Measurements from ENCODE around the gene UMPS. TPM values are rescaled to one million over a fixed set of nuclear protein-coding genes. Genes with fewer than 3 reads are reported as not detected.

The UMPS gene
- total and polyA plus RNA-seq, 2 of the 4 experiments (the other 2 are of a cell fraction) = 18.7 to 26.7 TPM

DNA sequence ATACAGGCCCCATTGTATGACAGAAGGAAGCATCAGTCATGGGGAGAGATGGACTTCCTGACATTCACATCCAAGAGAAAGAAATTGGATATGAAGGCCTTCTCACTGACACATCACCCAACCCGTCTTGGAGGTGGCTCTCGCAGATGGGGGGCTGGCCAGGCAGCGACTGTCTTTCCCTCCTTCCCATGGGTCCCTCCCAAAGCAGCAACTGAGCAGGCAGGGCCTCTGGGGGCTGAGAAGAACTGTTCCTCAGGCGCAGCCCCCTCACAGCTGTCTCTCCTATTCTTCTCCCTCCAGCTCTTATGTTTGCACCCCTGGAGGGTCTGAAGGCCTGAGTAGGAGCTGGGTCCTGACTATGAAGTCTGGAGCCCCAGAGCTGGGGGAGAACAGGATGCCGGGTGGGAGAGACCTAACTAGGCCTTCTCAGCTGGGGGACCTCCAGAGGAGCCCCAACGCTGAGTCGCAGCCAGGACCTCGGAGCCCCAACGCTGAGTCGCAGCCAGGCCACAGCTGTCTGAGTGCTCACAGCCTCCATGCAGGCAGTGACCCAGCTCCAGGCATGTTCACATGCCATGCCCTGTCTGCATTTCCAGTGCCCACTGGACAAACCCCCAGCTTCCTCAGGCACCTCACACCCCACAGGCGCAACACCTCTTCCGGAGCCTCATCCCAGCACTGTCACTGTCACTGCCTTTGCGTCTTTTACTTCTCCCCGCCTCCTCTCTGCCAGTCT is 29.6 kb downstream of the UMPS start:
- ATAC-seq (ENCODE audit: low read depth) = 0 out of 2 replicates have a peak, but pooled peaks have one; percentile 5
- Histone ChIP-seq H3K9me3 (ENCODE audit: control insufficient read depth, insufficient read depth, low read length) (no peaks in the 10 kb centered on the region), H2BK5ac (ENCODE audit: low read depth, low read length, poor library complexity, severe bottlenecking) (no peak overlapping the region), H3K27me3 (ENCODE audit: control insufficient read depth, insufficient read depth, low read length) (no peaks in the 10 kb centered on the region), H3K27ac (ENCODE audit: insufficient read depth, low read length) (no peak overlapping the region), H3K36me3 (ENCODE audit: control insufficient read depth, insufficient read depth, low read length) (peaks cover 20% of the 10 kb centered on the region), H3K14ac (replicated peaks; ENCODE audit: low read depth, low read length) (no peak overlapping the region), H4K8ac (ENCODE audit: low read depth in 2 of 2, low read length in 2 of 2) (no peak overlapping the region), H3K4me2 (ENCODE audit: low read depth, low read length) (no peak overlapping the region), H3K9ac (ENCODE audit: low read depth, low read length) (no peak overlapping the region), H3K4me1 (ENCODE audit: control insufficient read depth, insufficient read depth, low read length) (peaks cover 7% of the 10 kb centered on the region), H3K18ac (ENCODE audit: low read depth, low read length) (0 out of 2 replicates have a peak overlapping the region, but pooled peaks have one; percentile 10), H2BK15ac (ENCODE audit: low read depth, low read length) (no peak overlapping the region), H2BK20ac (ENCODE audit: low read depth, low read length) (peak overlapping the region; percentile 62; the same call in 1 of the 2 replicates), H3K23ac (ENCODE audit: low read depth, low read length) (no peak overlapping the region), H4K5ac (ENCODE audit: low read depth, low read length) (no peak overlapping the region), H3K4me3 (ENCODE audit: insufficient read depth, low read depth, low read length) (no peak overlapping the region), H2AK9ac (replicated peaks; ENCODE audit: low read depth, low read length, poor library complexity) (peak overlapping the region; percentile 67), H3K9me1 (ENCODE audit: insufficient read depth, low read length) (0 out of 2 replicates have a peak, but pooled peaks cover 2% of the 10 kb centered on the region), H3K79me1 (ENCODE audit: low read depth in 1 of 2, low read length in 2 of 2) (no peaks in the 10 kb centered on the region), H2AK5ac (ENCODE audit: low read depth, low read length) (no peak overlapping the region; the same call in 1 of the 2 replicates), H3K4ac (ENCODE audit: low read depth, low read length) (peak overlapping the region; percentile 60; the same call in 1 of the 2 replicates), H3K56ac (ENCODE audit: extremely low read depth, insufficient read depth, low read length) (no peak overlapping the region), H4K91ac (ENCODE audit: insufficient read depth, low read depth, low read length) (peak overlapping the region; percentile 32; the same call in 1 of the 2 replicates), H2BK120ac (ENCODE audit: low read depth, low read length) (peak overlapping the region; percentile 23; the same call in 1 of the 2 replicates), H4K20me1 (ENCODE audit: insufficient read depth, low read length) (0 out of 2 replicates have a peak, but pooled peaks cover 4% of the 10 kb centered on the region), H2AFZ (replicated peaks; ENCODE audit: low read length, poor library complexity) (peak overlapping the region; percentile 51)
- peak; percentile 22 for DNase-seq
- ChIA-PET CTCF (interaction anchor here (1.2 to 1.8 kb wide), 5 partner anchors 23 to 144 kb away, joined by 5 to 27 read pairs (median 6); no protein-coding TSS in a partner anchor), POLR2A (ENCODE audit: unreplicated experiment) (no interaction called here)
- dilution Hi-C loops (cut with HindIII; ENCODE audit: low sequenced_read_pairs, unreplicated experiment) = loop anchor here (25.0 kb wide), 1 partner anchor 127 kb away; the partner anchor contains the start of gene ITGB5
- TF ChIP-seq RCOR1 (IDR thresholded peaks at IDR 0.05; ENCODE audit: insufficient replicate concordance, low read length) (no peak), SMC3 (IDR thresholded peaks at IDR 0.05; ENCODE audit: low read depth, low read length) (no peak), MAZ (IDR thresholded peaks at IDR 0.05; ENCODE audit: borderline replicate concordance, low read depth, low read length) (no peak), POLR2A (IDR thresholded peaks at IDR 0.05; ENCODE audit: low read depth, low read length) (no peak)
- TF ChIP-seq, protein P1, sequence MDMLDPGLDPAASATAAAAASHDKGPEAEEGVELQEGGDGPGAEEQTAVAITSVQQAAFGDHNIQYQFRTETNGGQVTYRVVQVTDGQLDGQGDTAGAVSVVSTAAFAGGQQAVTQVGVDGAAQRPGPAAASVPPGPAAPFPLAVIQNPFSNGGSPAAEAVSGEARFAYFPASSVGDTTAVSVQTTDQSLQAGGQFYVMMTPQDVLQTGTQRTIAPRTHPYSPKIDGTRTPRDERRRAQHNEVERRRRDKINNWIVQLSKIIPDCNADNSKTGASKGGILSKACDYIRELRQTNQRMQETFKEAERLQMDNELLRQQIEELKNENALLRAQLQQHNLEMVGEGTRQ (IDR thresholded peaks at IDR 0.05; ENCODE audit: low read depth, low read length) = no peak
- in situ Hi-C loops (cut with MboI; ENCODE audit: low sequenced_read_pairs) = loop anchor here (5.0 to 10.0 kb wide), 2 partner anchors 142 to 675 kb away; no protein-coding TSS in a partner anchor
- intact Hi-C loops (cut with micrococcal nuclease) = loop anchor here (2.0 to 5.0 kb wide), 5 partner anchors 127 to 827 kb away; partner anchors contain the start of gene ITGB5
- WGBS, 2 experiments (ENCODE audit: extremely low coverage in 2 of 2, insufficient read length in 1 of 2) = 77% methylated on average over 6 of the region's 14 CpGs; no CpG with 5 or more reads in 1 of the 2 experiments
- no TSS peak for BruUV-seq (replicated peaks)
